Type B pancreatic cell (in vitro differentiated cells): ENCODE results near the gene CLCA1. TPM values are rescaled to one million over a fixed set of nuclear protein-coding genes. Genes with fewer than 3 reads are reported as not detected.

Experiments
- DNase-seq: peaks from one replicate; pipeline ENCODE4 v3.0.0; 2021; ENCODE audit warnings: mixed read lengths; ENCODE audit not compliant: unreplicated experiment; ENCODE audit errors: extremely low spot score
- H3K27ac Mint-ChIP-seq: 2 replicates; pipeline ENCODE4 v1.8.0; 2021; ENCODE audit warnings: mild to moderate bottlenecking, mixed read lengths
- H3K27me3 Mint-ChIP-seq: 2 replicates; pipeline ENCODE4 v1.8.0; 2021; ENCODE audit warnings: mixed read lengths
- H3K36me3 Mint-ChIP-seq: 2 replicates; pipeline ENCODE4 v1.8.0; 2021; ENCODE audit warnings: mixed read lengths
- H3K4me1 Mint-ChIP-seq: one replicate; pipeline ENCODE4 v1.8.0; 2021; ENCODE audit warnings: mixed read lengths; ENCODE audit not compliant: unreplicated experiment
- H3K4me3 Mint-ChIP-seq: 2 replicates; pipeline ENCODE4 v1.8.0; 2021; ENCODE audit warnings: mild to moderate bottlenecking, mixed read lengths
- H3K9me3 Mint-ChIP-seq: 2 replicates; pipeline ENCODE4 v1.8.0; 2021; ENCODE audit warnings: mixed read lengths
- CTCF ChIP-seq: fragments of 200-600 bp; sonication (generic); conservative IDR thresholded peaks from 2 replicates; pipeline ENCODE4 v1.5.0; 2021; ENCODE audit warnings: antibody characterized with exemption, mild to moderate bottlenecking
- total RNA-seq: library from RNA; stranded (reverse); gene quantifications from 2 replicates; pipeline ENCODE4 v1.2.1, GENCODE V29; 2021; ENCODE audit warnings: low replicate concordance

CLCA1 gene
- total RNA-seq, 1 donor from 2014 or later, result 10.1 TPM

GRCh38 chr1:86522240-86522639 lies 53.5 kb downstream of the CLCA1 start:
- H3K36me3 Mint-ChIP-seq, result no peaks in the 10 kb centered on the region
- H3K27ac Mint-ChIP-seq, result no peak overlapping the region
- H3K27me3 Mint-ChIP-seq, result no peaks in the 10 kb centered on the region
- no peak for DNase-seq
- H3K4me1 Mint-ChIP-seq, result no peaks in the 10 kb centered on the region
- H3K4me3 Mint-ChIP-seq, result no peak overlapping the region
- TF ChIP-seq CTCF, result no peak
- no peaks in the 10 kb centered on the region for H3K9me3 Mint-ChIP-seq

GRCh38 chr1:86523670-86524354 lies 55.1 kb downstream of the CLCA1 start:
- no peak overlapping the region for H3K4me3 Mint-ChIP-seq
- H3K4me1 Mint-ChIP-seq, result no peaks in the 10 kb centered on the region
- no peaks in the 10 kb centered on the region for H3K36me3 Mint-ChIP-seq
- TF ChIP-seq CTCF, result no peak
- H3K9me3 Mint-ChIP-seq, result no peaks in the 10 kb centered on the region
- H3K27ac Mint-ChIP-seq, result no peak overlapping the region
- no peaks in the 10 kb centered on the region for H3K27me3 Mint-ChIP-seq
- DNase-seq, result no peak

GRCh38 chr1:86527306-86527705 lies 58.6 kb downstream of the CLCA1 start:
- DNase-seq, result no peak
- Mint-ChIP-seq H3K27me3 (no peaks in the 10 kb centered on the region), H3K4me1 (no peaks in the 10 kb centered on the region), H3K9me3 (no peaks in the 10 kb centered on the region), H3K27ac (no peak overlapping the region), H3K36me3 (no peaks in the 10 kb centered on the region), H3K4me3 (no peak overlapping the region)
- TF ChIP-seq CTCF, result no peak

- Mint-ChIP-seq H3K9me3 (peaks cover 4% of the 10 kb centered on the region), H3K4me1 (no peaks in the 10 kb centered on the region), H3K4me3 (no peak overlapping the region), H3K36me3 (no peaks in the 10 kb centered on the region), H3K27ac (no peak overlapping the region), H3K27me3 (peaks cover 4% of the 10 kb centered on the region)
- DNase-seq, result no peak
- no peak for TF ChIP-seq CTCF
Measured at GRCh38 chr1:86530211-86530845, 61.6 kb downstream of the CLCA1 start.

GRCh38 chr1:86537928-86538695 lies 69.4 kb downstream of the CLCA1 start:
- H3K27me3 Mint-ChIP-seq, result no peaks in the 10 kb centered on the region
- H3K36me3 Mint-ChIP-seq, result no peaks in the 10 kb centered on the region
- no peak overlapping the region for H3K27ac Mint-ChIP-seq
- no peak overlapping the region for H3K4me3 Mint-ChIP-seq
- H3K9me3 Mint-ChIP-seq, result no peaks in the 10 kb centered on the region
- H3K4me1 Mint-ChIP-seq, result no peaks in the 10 kb centered on the region
- no peak for TF ChIP-seq CTCF
- no peak for DNase-seq
